ENCODE results near the gene WIPF1. TPM values are rescaled to one million over a fixed set of nuclear protein-coding genes. Genes with fewer than 3 reads are reported as not detected.

Gene WIPF1
- total and polyA plus RNA-seq, 2 experiments from 2014 or later = 20.1 to 32.7 TPM

- no peaks in the 10 kb centered on the region for H3K79me2 ChIP-seq
- H3K27ac ChIP-seq = no peak overlapping the region
- H3K4me2 ChIP-seq = no peak overlapping the region
- no peaks in the 10 kb centered on the region for H4K20me1 ChIP-seq (ENCODE audit: insufficient read depth, poor library complexity, severe bottlenecking)
- DNase-seq (ENCODE audit: low spot score) = no peak
- no peaks in the 10 kb centered on the region for H3K27me3 ChIP-seq
- no peak overlapping the region for H3K4me3 ChIP-seq
- no peak for TF ChIP-seq EZH2phosphoT487 (IDR thresholded peaks at IDR 0.05; ENCODE audit: low read depth, severe bottlenecking, unreplicated experiment)
- no peak for TF ChIP-seq EZH2 (IDR thresholded peaks at IDR 0.05; ENCODE audit: borderline replicate concordance)
- TF ChIP-seq CTCF (IDR thresholded peaks at IDR 0.05; ENCODE audit: poor library complexity) = no peak
- H2AFZ ChIP-seq = no peak overlapping the region
- 36% methylated on average over 2 of the region's 2 CpGs for WGBS (ENCODE audit: low lambda C conversion rate, missing lambda C conversion rate)
- H3K36me3 ChIP-seq (replicated peaks; ENCODE audit: insufficient read depth, low read depth) = no peaks in the 10 kb centered on the region
- no peaks in the 10 kb centered on the region for H3K4me1 ChIP-seq (ENCODE audit: insufficient read depth)
- no peaks in the 10 kb centered on the region for H3K9me2 ChIP-seq (replicated peaks; ENCODE audit: insufficient read depth)
- no peaks in the 10 kb centered on the region for H3K9me3 ChIP-seq (ENCODE audit: low read depth)
Observed at GRCh38 chr2:174510583-174511189, 86.9 kb downstream of the WIPF1 start.

Small RNA genes lying within 50 kb of the gene (small RNA-seq; reads per million reads assigned to genes)
- not detected for gene RNU6-5P

Other genes starting within 250 kb of the WIPF1 start
- 30.4 and 31.4 TPM in 2 replicates for gene SCRN3, start 202.1 kb downstream of the WIPF1 start, total RNA-seq
- 19.9 and 24.5 TPM in 2 replicates for gene SCRN3, start 202.1 kb downstream of the WIPF1 start, polyA plus RNA-seq
- 20.5 and 26.1 TPM in 2 replicates for gene GPR155, start 110.8 kb downstream of the WIPF1 start, total RNA-seq
- gene GPR155, start 110.8 kb downstream of the WIPF1 start, polyA plus RNA-seq = 30.0 and 32.8 TPM in 2 replicates
- gene CHRNA1, start 166.7 kb upstream of the WIPF1 start, total RNA-seq = 1.9 and 2.5 TPM in 2 replicates
- 1.5 and 1.6 TPM in 2 replicates for gene CHRNA1, start 166.7 kb upstream of the WIPF1 start, polyA plus RNA-seq

Data from hepatocyte (in vitro differentiated cells).